Thyroid gland (tissue), 4 donors: Measurements from ENCODE around the gene GIPC2.

Source experiments
- POLR2A ChIP-seq, 2 donors: fragments of 450-650 bp; IDR thresholded peaks; one replicate each; pipeline ENCODE4 v1.6.1; 2017; ENCODE audit warnings: antibody characterized with exemption in 2 of 2, mild to moderate bottlenecking in 2 of 2, moderate library complexity in 1 of 2
- TF ChIP-seq, protein P1 (sequence below), 6 experiments: fragments of 200-600 bp in 3 of 6; fragments of 450-650 bp in 3 of 6; sonication (generic) in 3 of 6; IDR thresholded peaks; one replicate each; pipeline ENCODE4 v1.5.1; 2016 to 2019; ENCODE audit warnings: antibody characterized with exemption in 6 of 6, mild to moderate bottlenecking in 2 of 6, inconsistent platforms in 1 of 6, moderate library complexity in 1 of 6

GRCh38 chr1:78091886-78092285 is 46.1 kb downstream of the GIPC2 start:
- TF ChIP-seq, protein P1, sequence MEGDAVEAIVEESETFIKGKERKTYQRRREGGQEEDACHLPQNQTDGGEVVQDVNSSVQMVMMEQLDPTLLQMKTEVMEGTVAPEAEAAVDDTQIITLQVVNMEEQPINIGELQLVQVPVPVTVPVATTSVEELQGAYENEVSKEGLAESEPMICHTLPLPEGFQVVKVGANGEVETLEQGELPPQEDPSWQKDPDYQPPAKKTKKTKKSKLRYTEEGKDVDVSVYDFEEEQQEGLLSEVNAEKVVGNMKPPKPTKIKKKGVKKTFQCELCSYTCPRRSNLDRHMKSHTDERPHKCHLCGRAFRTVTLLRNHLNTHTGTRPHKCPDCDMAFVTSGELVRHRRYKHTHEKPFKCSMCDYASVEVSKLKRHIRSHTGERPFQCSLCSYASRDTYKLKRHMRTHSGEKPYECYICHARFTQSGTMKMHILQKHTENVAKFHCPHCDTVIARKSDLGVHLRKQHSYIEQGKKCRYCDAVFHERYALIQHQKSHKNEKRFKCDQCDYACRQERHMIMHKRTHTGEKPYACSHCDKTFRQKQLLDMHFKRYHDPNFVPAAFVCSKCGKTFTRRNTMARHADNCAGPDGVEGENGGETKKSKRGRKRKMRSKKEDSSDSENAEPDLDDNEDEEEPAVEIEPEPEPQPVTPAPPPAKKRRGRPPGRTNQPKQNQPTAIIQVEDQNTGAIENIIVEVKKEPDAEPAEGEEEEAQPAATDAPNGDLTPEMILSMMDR (IDR thresholded peaks at IDR 0.05): no peak
- no peak for TF ChIP-seq POLR2A (IDR thresholded peaks at IDR 0.05)
